HG03060 (cell line): ENCODE measurements around the gene B4GAT1.
"Not testable (repeated sequence)": the region's sequence is repeated elsewhere in the genome, so short reads cannot be mapped to it uniquely, and the experiment has no call there.

Source experiments
- ATAC-seq: cut with Tn5 transposase; IDR thresholded peaks from one replicate; pipeline ENCODE4 v1.9.1; 2021; ENCODE audit warnings: low read depth, moderate number of reproducible peaks; ENCODE audit not compliant: unreplicated experiment

Gene B4GAT1

DNA sequence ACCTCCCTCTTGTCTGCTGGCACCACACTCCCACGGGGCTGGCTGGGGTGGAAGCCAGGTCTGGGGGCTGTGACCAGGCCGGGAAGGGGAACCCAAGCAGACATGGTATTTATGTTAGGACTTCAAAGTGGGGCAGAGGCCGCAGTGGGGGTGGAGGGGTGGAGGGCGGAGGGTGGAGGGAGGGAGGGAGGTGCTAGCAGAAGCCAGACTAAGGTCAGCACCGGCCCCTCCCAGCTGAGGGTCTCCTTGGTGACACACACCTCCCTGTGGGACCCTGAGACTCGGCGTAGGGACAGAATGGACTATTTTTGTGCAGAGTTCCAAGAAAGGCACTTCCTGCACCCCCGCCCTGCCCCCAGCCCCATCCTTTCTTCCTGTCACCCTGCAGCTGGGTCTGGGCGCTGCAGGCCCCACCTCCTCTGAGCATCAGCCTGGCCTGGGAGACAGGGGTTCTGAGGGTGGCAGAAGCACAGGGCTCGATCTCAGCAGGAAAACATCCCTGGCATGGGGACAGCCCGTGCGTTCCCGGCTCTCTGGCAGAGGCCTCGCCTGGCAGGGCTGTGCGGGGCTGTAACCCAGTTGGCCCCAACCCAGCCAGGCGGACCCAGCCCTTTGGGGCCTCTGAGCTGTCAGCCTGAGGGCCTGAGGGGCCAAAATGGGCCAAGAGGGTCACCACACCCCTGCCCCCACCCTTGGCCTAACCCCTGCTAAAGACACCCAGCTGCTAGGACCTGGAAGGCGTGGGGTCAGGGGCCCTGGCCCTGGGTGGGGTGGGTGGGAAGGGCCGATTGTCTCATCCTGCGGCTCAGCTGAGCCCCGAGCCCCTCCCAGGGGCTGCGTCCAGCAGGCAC, 20.9 kb downstream of the B4GAT1 start:
- no peak for ATAC-seq

DNA sequence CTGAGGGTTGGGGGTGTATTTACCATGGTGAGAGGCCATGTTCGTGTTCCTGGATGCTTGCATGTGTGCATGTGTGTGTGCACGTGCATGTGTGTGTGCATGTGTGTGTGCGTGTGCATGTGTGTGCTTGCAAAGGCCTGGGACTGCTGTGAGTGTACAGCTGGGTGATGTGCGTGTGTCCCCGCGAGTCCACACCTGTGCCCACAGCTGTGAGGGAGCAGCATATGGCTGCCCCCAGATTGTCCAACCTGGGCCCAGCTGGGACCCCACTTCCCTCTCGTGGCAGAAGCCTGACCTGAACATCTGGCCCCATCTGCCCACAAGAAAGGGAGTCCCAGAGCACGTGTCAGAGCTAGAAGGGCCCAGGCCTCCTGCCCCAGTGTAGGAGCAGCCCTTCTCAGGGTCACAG, 22.2 kb downstream of the B4GAT1 start:
- ATAC-seq: no peak

DNA sequence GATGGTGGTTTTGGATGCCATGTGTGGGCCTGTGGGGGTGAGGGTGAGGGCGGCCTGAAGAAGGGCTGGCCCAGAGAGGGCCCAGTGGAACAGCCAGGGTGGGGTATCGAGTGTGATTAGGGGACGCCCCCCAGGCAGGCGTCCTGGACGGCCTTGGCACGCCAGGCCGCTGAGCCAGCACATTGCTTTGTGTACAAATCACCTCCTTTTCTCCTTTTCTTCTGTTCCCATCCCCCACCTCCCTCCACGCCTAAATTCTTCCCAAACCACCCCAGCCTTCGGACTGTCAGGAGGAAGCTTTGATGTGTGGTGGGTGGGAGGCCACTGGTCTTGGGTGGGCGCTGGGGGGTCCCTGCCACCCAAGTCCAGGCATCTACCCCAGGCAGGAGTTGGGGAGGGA, 22.8 kb downstream of the B4GAT1 start:
- ATAC-seq: no peak

DNA sequence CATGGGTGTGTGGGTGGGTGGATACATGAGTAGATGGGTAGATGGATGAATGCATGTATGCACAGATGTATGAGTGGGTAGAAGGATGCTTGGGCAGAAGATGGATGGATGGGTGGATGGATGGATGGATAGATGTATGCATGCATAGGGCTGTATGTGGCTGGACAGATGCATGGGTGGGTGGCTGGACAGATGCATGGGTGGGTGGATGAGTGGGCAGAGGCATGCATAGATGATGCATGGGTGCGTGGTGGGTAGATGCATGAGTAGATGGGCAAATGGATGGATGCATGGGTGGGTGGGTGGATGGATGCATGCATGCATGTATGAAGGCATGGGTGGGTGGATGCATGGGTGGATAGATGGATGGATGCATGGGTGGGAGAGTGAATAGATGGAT, 23.7 kb downstream of the B4GAT1 start:
- no peak for ATAC-seq

DNA sequence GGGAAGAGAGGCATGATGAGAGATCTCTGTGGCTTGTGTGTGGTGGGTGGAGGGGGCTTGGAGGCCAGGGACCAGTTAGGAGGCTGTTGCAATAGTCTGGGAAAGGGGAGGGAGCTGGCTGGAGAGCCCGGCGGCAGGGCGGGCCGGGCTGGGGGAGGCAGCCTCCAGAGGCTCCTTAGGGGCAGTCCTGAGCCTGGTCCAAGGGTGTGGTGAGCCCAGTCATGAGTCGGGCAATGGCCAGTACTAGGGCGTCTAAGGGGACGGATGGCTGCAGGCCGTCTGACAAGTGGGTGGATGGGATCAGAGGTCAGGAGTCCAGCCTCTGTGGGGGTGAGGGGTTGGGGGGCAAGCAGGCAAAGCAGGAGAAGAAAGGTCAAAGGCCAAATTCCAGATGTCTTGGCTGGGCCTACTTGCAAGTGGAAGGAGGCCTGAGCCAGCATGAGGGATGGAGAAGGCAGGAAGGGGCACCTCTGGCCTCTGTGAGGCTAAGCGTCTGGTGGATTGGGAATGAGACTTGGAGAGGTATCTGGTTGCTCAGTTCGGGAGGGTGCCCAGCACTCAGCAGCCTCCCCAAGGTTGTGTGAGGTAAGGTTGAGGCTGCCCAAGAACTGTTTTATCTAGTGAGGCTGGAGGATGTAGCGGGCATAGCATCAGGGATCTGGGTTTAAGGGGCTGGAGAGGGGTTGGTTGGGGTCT, 24.5 kb downstream of the B4GAT1 start:
- ATAC-seq: no peak

DNA sequence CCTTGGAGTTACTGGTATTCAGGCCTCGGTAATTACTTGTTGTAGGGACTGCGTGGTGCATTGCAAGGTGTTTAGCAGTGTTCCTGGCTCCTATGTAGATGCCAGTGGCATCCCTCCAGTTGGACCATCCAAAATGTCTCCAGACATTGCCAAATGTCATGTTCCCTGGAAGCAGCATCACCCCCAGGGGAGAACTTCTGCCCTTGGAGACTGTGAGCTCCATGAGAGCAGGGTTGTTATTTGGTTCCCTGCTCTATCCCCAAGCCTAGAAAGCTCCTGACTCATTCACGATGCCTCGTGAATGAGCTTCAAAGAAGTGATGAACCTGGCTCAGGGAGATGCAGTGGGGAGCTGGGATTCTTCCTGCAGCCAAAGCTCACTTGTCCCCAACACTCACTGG, 25.8 kb downstream of the B4GAT1 start:
- ATAC-seq: no peak

DNA sequence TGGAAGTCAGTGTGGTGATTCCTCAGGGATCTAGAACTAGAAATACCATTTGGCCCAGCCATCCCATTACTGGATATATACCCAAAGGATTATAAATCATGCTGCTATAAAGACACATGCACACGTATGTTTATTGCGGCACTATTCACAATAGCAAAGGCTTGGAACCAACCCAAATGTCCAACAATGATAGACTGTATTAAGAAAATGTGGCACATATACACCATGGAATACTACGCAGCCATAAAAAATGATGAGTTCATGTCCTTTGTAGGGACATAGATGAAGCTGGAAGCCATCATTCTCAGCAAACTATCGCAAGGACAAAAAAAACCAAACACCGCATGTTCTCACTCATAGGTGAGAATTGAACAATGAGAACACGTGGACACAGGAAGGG, 26.7 kb downstream of the B4GAT1 start:
- not testable (repeated sequence) for ATAC-seq

DNA sequence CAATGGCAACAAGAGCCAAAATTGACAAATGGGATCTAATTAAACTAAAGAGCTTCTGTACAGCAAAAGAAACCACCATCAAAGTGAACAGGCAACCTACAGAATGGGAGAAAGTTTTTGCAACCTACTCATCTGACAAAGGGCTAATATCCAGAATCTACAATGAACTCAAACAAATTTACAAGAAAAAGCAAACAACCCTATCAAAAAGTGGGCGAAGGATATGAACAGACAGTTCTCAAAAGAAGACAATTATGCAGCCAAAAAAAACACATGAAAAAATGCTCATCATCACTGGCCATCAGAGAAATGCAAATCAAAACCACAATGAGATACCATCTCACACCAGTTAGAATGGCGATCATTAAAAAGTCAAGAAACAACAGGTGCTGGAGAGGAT, 27.1 kb downstream of the B4GAT1 start:
- not testable (repeated sequence) for ATAC-seq

DNA sequence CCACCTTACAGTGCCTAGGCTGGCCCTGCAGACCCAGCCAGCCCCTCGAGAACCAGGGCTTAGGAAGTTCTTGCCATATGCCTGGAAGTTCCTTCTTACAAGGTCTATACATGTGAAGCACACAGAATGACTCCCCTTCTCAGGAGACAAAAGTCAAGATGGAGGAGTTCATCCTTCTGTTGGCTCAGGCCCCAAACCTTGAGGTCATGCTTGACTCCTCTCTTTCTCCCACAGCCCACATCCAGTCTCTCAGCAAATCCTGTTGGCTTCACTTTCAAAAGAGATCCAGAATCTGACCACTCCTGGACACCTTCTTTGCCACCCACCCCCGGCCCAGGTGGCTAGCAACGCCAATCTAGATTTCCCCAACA, 28.8 kb downstream of the B4GAT1 start:
- ATAC-seq: no peak

DNA sequence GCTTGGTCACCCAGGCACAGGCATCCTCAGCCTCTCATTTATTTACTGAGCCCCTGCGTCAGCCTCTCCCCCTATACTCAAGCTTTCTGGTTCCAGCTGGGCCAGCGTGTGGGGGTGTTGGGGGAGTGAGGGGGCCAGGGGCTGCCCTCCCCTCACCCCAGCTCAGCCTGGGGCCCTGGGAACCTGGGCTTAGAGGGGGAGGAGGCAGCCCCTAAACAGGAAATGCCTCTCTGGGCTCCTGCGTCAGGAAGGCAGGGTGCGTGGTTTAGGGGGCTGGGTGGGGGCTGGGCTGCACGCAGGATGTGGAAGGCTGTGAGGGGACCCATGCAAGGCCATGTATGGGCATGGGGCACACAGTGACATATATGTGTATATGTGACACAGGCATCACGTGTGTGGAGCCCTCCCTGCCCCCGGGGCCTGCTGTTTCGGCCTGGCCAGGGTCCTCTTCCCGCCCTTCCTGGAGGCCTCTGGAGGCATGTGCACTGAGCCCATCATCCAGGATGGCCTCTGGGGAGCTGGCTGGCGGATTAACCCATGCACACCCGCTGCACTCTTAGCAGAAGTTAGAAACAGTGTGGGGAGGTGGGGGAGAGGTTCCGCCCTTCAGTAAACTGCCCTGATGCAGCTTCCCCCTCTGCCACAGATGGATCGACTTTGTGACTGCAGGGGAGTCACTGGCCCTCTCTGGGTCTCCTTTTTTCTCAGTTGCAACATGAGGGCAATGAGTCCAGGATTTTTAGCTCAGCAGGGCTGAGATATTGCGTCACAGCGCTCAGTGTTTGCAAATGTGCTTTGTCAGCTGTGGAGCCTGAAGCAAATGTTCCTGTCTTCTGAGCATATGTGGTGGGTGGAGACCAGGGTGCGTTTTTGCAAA, 29.5 kb downstream of the B4GAT1 start:
- ATAC-seq: no peak

DNA sequence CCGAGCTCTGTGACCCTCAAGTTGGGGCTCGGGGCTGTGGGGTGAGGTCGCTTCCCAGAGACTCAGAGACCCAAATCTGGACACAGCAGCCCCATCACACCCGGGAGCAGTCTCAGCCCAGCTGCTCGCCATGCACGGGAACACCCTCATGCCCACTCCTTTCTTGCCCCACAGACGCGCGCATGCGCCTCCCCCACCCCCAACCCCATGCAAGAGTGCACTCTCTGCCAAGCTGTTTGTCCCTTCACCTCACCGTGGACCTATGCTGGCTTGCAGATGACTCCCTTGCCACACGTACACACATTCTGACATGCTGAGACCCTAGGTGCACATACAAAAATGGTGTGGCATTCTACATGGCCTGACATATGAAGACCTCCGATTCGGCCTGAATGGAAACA, 30.1 kb downstream of the B4GAT1 start:
- ATAC-seq: no peak

DNA sequence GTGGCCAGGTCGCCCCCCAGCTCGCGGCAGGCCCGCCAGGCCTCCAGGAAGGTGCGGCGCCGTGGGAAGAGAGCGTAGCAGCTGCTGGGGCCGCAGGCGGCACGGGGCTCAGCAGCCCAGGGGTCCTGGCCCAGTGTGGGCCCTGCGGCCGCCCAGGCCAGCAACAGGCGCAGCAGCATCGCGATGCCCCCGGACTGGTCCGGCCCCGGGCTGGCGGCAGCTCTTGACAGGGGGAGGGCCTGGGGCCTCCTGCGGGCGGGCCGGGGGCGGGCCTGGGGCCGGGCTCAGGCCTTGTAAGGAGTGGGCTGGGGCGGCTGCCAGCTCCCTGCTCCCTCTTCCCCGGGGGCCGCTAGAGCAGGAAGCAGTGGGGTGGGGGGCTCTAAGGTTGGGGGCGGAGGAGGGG, 30.6 kb downstream of the B4GAT1 start, which contains the start of gene CD248:
TSS of gene CD248 (minus strand) at position 196 of the 403 bp plus-strand sequence. CDS start at position 179, 17 bp downstream.
- no peak for ATAC-seq

DNA sequence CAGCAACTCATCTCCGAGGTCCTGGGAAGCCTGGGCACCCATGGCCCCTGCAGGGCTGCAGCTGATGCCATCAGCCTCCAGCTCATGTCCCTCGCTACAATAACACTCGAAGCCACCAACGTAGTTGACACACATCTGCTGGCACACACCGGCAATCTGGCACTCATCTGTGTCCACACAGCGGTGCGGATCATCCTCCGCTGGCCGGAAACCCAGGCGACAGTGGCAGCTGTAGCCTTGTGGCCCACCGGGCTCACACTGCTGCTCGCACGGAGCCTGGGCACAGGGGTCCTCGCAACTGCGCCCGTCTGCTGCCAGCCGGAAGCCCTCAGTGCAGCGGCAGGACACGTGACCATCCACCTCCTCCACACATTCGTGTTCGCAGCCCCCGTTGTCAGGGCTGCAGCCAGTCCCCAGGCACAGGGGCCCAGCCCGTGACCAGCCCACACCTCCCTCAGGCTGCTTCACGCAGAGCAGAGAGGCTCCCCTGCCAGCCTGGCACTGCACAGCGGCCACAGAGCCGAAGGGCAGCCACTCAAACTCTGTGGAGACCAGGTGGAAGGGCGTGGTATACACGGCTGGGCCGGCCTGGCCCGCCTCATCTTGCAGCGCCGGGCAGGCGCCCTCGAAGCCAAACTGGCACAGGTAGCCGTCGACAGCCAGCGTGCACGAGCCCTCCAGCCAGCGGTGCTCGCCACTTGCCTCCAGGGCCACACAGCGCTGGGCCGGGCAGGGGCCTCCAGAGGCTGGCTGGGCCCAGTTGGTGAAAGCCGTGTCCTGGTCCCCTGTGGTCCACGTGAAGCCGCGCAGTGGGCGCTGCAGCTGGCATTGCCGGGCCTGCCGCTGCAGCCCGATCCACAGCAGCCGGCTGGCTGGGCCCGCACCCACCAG, 31.3 kb downstream of the B4GAT1 start:
- no peak for ATAC-seq

DNA sequence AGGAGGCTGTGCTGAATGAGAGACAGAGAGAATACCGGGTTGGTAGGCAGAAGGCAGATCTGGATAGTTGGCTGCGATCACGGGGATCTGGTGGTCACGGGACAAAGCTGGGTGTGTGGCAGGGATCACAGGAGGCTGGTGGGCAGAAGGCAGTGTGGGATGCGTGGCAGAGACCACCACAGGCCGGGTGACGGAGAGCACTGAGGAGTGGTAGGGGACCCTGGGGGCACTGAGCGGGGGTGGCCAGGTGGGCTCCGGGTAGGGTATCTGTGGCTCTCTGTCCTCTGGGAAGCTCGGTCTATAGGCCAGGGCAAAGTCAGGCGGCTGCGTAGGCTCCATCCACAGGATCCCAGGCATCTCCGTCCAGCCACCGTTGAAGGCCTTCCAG, 31.9 kb downstream of the B4GAT1 start:
- no peak for ATAC-seq

DNA sequence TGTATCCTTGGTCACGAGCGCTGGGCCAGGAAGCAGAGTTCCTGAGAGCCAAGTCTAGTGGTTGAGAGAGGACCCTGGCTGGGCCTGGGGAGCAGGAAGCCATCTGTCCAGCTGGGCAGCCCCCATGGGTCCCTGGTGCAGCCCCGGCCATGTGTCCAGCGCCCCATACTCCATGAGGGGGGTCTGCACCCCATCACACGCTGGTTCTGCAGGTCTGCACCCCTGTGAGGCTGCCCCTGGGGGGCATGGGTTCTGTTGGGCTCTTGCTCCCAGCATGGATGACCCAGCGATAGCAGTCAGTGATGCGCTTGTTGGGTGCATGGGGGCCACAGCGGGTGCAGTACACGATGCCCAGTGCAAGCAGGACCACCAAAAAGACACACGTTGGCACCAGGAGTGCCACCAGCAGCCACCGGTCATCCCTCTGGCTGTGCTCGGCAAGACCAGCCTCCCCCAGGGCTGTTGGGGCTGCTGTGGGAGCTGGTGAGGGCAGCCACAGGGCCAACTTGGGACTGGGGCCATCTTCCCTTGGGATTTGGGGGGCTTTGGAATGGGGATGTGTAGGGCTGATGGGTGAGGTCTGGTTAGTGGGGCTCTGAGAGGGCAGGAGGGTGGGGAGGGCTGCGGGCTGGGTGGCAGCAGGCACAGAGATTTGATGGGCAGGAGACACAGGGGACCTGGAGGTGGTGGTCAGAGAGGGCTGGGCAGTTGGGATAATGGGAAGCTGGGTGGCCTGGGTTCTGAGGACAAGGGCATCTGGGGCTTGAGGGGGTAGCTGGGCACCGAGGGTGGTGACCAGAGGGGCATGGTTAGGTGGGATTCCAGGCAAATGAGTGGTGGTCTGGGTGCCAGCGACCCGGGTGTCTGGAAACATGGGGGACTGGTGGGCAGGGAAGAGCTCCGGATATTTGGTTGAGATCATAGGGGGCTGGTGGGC, 32.6 kb downstream of the B4GAT1 start:
- ATAC-seq: no peak

DNA sequence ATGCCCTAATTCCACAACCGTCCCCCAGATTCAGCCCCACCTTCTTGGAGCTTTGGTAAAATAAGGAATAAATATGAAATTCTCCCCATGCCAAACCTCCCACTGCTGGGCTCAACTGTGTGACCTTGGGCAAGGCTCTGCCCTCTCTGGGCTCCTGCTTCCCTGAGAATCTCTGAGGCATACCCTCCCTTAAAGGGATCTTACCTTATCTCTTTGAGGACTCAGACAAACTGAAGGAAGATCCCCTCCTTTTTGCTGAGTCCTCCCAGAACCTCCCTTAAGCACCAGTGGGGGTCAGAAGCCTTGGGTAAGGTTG, 33.3 kb downstream of the B4GAT1 start:
- no peak for ATAC-seq

DNA sequence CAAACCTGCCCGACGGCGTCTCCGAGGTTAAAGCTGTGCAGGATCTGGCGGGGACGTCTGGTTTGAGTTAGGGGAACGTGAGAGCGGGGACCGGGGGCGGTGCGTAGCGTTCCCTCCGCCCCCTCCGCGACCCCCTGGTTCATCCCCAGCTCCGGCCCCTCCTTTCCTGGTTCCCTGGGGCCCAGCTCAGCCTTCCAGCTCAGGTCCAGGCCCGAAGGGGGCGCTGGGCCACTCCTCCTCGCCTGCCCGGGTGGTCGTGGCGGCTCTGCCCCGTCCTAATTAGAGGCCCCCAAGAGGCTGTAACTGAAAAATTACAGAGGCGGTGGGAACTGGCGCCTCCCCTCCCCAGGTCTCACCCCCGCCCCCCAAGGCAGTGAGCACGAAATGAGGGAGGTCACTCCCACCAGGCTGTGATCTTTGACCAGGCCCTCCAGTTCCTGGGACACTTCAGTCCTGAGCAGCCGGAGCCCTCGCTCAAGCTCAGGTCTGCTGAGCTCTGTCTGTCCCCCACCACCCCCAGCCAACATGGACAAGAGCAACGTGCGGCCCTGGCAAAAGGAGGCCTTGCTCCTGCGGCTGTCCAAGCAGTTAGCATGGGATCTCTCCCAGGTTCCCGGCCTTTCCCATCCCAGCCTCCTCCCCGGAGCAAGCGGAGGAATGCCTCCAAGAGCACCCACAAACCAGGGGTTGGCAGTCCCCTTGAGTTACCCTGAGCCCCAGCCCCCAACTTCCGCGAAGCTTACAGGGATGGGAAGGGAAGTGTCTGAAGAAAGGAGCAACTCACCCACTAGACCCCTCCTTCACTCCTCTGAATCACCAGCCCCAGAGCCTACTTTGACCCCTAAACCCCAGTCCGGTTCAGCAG, 33.9 kb downstream of the B4GAT1 start:
- ATAC-seq: no peak
